ENCODE measurements around the gene TSPAN18.
A peak's percentile ranks its signal among the peaks of the same experiment; 100 is the strongest.

Gene TSPAN18

GRCh38 chr11:44949160-44950030, 222.6 kb downstream of the TSPAN18 start:
- H3K27me3 ChIP-seq (replicated peaks; ENCODE audit: control insufficient read depth, insufficient read depth, low read length) = peaks cover 6% of the 10 kb centered on the region
- no peaks in the 10 kb centered on the region for H3K36me3 ChIP-seq (ENCODE audit: control insufficient read depth, insufficient read depth, low read length)
- no peak overlapping the region for H3K4me3 ChIP-seq (replicated peaks; ENCODE audit: low read depth, low read length)
- DNase-seq (ENCODE audit: extremely low read depth, insufficient read length) = no peak
- TF ChIP-seq CTCF (IDR thresholded peaks at IDR 0.05; ENCODE audit: insufficient read depth, low read length, poor library complexity, severe bottlenecking) = peak; percentile 32

DNA sequence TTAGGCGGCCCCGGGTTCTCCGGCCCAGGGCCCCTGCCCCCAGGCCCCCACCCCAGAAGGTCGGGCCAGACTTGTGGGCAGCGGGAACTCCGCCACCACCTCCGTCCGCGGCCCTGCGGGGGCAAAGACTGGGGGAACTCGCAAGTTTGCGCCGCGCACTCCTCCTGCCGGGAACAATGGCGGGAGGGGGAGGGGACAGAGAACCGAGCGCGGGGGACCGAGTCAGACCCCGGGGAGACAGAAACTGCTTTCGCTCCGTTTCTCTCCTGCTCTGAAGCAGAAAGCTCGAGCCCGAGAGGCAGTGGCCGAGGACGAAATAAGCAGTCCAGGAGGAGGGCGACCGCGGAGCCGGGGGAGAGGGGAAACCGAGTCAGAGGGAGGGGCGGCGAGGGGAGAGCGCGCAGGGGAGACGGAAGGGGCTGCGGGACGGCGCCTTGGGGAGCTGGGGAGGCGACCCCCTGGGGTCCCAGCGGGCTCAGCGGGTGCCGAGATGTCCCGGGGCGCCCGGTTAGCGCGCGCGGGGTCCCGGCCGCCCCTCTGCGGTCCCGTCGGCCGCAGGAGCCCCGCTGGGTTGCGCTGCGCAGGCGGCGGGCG, 223.4 kb downstream of the TSPAN18 start:
- DNase-seq (ENCODE audit: extremely low read depth, insufficient read length) = no peak
- H3K4me3 ChIP-seq (replicated peaks; ENCODE audit: low read depth, low read length) = peak overlapping the region; percentile 23
- H3K36me3 ChIP-seq (ENCODE audit: control insufficient read depth, insufficient read depth, low read length) = no peaks in the 10 kb centered on the region
- TF ChIP-seq CTCF (IDR thresholded peaks at IDR 0.05; ENCODE audit: insufficient read depth, low read length, poor library complexity, severe bottlenecking) = no peak
- H3K27me3 ChIP-seq (replicated peaks; ENCODE audit: control insufficient read depth, insufficient read depth, low read length) = peaks cover 7% of the 10 kb centered on the region

DNA sequence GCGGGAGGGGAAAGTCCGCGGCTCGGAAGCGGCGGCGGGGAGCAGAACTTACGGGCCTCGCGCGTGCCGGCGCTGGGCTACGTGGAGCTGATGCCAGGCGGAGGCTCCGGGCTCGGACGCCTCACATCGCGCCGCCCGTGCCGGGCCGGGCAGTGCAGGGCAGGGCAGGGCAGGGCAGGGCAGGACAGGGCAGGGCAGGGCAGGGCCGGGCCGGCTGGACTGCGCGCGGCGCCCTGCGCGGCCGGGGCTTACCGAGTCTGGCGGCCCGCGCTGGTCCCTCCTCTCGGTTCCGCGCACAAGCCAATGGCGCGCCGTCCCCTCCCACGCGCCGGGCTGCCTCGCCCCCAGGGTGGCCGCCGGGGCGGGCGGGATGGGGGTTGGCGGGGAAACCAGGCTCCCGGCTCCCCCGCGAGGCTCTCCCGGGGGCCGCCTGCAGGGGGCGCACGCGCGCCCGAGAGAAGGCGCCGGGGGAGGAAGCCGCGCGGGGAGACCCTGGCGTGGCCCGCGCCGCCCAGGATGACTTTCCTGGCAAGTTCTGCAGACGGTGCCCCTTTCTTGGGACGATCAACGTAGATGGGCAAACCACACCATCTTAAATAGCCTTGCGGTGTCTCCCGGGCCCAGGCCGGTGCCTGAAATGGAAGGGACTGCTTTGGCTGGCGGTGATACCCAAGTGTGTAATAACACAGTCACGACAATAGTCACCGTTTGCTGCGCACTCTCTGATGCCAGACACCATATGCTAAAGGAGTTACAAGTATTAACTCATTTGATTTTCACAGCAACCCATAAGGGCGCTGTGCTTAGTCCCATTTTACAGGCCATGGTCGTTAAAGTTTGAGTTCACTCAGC, 224.1 kb downstream of the TSPAN18 start, which contains the start of gene TP53I11:
Gene TP53I11 (minus strand): TSS at position 259 of the 852 bp plus-strand sequence. CDS start 12,548 bp downstream, outside the sequence.
- no peak for DNase-seq (ENCODE audit: extremely low read depth, insufficient read length)
- TF ChIP-seq CTCF (IDR thresholded peaks at IDR 0.05; ENCODE audit: insufficient read depth, low read length, poor library complexity, severe bottlenecking) = no peak
- peak within 1 kb of the TSS; percentile 23 for H3K4me3 ChIP-seq (replicated peaks; ENCODE audit: low read depth, low read length)
- peaks cover 8% of the 10 kb centered on the region for H3K27me3 ChIP-seq (replicated peaks; ENCODE audit: control insufficient read depth, insufficient read depth, low read length)
- no peaks in the 10 kb centered on the region for H3K36me3 ChIP-seq (ENCODE audit: control insufficient read depth, insufficient read depth, low read length)

- Histone ChIP-seq H3K36me3 (ENCODE audit: control insufficient read depth, insufficient read depth, low read length) (no peaks in the 10 kb centered on the region), H3K4me3 (replicated peaks; ENCODE audit: low read depth, low read length) (no peak overlapping the region), H3K27me3 (replicated peaks; ENCODE audit: control insufficient read depth, insufficient read depth, low read length) (peaks cover 8% of the 10 kb centered on the region)
- DNase-seq (ENCODE audit: extremely low read depth, insufficient read length) = no peak
- TF ChIP-seq CTCF (IDR thresholded peaks at IDR 0.05; ENCODE audit: insufficient read depth, low read length, poor library complexity, severe bottlenecking) = no peak
Measured at GRCh38 chr11:44952082-44952481, 225.3 kb downstream of the TSPAN18 start.

DNA sequence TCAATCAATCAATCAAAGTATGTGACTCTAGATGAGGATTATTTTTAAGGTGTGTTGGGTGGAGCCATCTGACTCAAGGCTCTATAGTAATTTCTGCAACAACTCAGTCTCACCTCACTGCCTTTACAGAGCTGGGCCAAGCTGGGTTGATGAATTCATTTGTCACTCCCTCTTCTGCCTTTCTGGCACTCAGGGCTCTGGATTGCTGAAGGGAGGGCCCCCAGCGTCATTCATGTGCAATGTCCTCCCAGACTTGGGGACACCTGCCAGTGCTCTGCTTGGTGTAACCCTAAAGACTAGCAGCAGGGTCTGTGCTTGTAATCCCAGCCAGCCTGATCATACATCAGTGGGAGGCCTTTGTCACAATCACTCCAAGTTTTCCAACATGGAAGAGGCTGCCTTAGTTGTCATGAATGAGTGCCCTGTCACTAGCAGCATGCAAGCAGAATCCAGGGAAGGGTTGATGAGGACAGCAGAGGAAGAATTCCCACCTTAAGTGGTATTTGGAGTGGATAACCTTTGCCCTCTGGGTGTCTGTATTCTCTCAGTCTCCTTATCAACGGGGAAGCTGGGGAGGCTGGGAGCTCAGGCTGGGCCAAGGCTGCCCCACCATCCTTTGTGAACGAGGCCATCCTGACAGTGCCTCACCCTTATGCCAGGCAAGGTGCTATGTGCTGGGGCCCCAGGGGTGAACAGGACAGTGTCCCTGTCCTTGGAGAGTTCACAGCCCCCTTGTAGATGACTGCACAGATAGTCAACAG, 225.9 kb downstream of the TSPAN18 start:
- DNase-seq (ENCODE audit: extremely low read depth, insufficient read length) = no peak
- no peaks in the 10 kb centered on the region for H3K36me3 ChIP-seq (ENCODE audit: control insufficient read depth, insufficient read depth, low read length)
- no peak overlapping the region for H3K4me3 ChIP-seq (replicated peaks; ENCODE audit: low read depth, low read length)
- peaks cover 8% of the 10 kb centered on the region for H3K27me3 ChIP-seq (replicated peaks; ENCODE audit: control insufficient read depth, insufficient read depth, low read length)
- TF ChIP-seq CTCF (IDR thresholded peaks at IDR 0.05; ENCODE audit: insufficient read depth, low read length, poor library complexity, severe bottlenecking) = no peak

Measured in GM06990 (cell line).